ENCODE measurements around the gene UBE2E2.

The UBE2E2 gene

GRCh38 chr3:23390989-23391553, 187.9 kb downstream of the UBE2E2 start:
- no peak for DNase-seq (ENCODE audit: low spot score)

GRCh38 chr3:23395115-23395514, 192.0 kb downstream of the UBE2E2 start:
- DNase-seq (ENCODE audit: low spot score) = no peak

- DNase-seq (ENCODE audit: low spot score) = no peak
These were observed 193.6 kb downstream of the UBE2E2 start for GRCh38 chr3:23396746-23397145.

GRCh38 chr3:23399221-23399620, 196.1 kb downstream of the UBE2E2 start:
- DNase-seq (ENCODE audit: low spot score) = no peak

- no peak for DNase-seq (ENCODE audit: low spot score)
These were observed 199.8 kb downstream of the UBE2E2 start for GRCh38 chr3:23402728-23403492.

GRCh38 chr3:23404246-23404645, 201.1 kb downstream of the UBE2E2 start:
- no peak for DNase-seq (ENCODE audit: low spot score)

GRCh38 chr3:23405081-23405480, 202.0 kb downstream of the UBE2E2 start:
- DNase-seq (ENCODE audit: low spot score) = no peak

GRCh38 chr3:23406601-23407000, 203.5 kb downstream of the UBE2E2 start:
- no peak for DNase-seq (ENCODE audit: low spot score)

- DNase-seq (ENCODE audit: low spot score) = no peak
These were observed 214.9 kb downstream of the UBE2E2 start for GRCh38 chr3:23418026-23418425.

GRCh38 chr3:23421811-23422516, 218.8 kb downstream of the UBE2E2 start:
- no peak for DNase-seq (ENCODE audit: low spot score)

- DNase-seq (ENCODE audit: low spot score) = no peak
These were observed 219.4 kb downstream of the UBE2E2 start for GRCh38 chr3:23422517-23422851.

- no peak for DNase-seq (ENCODE audit: low spot score)
These were observed 222.3 kb downstream of the UBE2E2 start for GRCh38 chr3:23425410-23425809.

- no peak for DNase-seq (ENCODE audit: low spot score)
These were observed 227.8 kb downstream of the UBE2E2 start for GRCh38 chr3:23430781-23431398.

- no peak for DNase-seq (ENCODE audit: low spot score)
These were observed 228.6 kb downstream of the UBE2E2 start for GRCh38 chr3:23431764-23432163.

- no peak for DNase-seq (ENCODE audit: low spot score)
These were observed 232.2 kb downstream of the UBE2E2 start for GRCh38 chr3:23435318-23435717.

GRCh38 chr3:23435904-23436303, 232.8 kb downstream of the UBE2E2 start:
- no peak for DNase-seq (ENCODE audit: low spot score)

- no peak for DNase-seq (ENCODE audit: low spot score)
These were observed 234.5 kb downstream of the UBE2E2 start for GRCh38 chr3:23437484-23438145.

- DNase-seq (ENCODE audit: low spot score) = no peak
These were observed 235.5 kb downstream of the UBE2E2 start for GRCh38 chr3:23438657-23439056.

GRCh38 chr3:23439080-23439479, 236.0 kb downstream of the UBE2E2 start:
- DNase-seq (ENCODE audit: low spot score) = no peak

- no peak for DNase-seq (ENCODE audit: low spot score)
These were observed 237.5 kb downstream of the UBE2E2 start for GRCh38 chr3:23440416-23441294.

Measured in Ammon's horn (tissue), 1 donor.